Muscle of arm (tissue), 12 donors: ENCODE results near the gene IQGAP2. TPM values are rescaled to one million over a fixed set of nuclear protein-coding genes. Genes with fewer than 3 reads are reported as not detected.
"Not testable (repeated sequence)": the region's sequence is repeated elsewhere in the genome, so short reads cannot be mapped to it uniquely, and the experiment has no call there.

Experiments
- DNase-seq: peaks from one replicate; pipeline ENCODE4 v3.0.0-alpha.2; 2013
- polyA plus RNA-seq, 12 donors: library from polyadenylated mRNA; unstranded; fragments of 120-200 nt; gene quantifications; one replicate each; pipeline ENCODE4 v1.2.1, GENCODE V29; 2013; ENCODE audit not compliant: insufficient read length in 12 of 12

The IQGAP2 gene
- polyA plus RNA-seq, 12 donors = 7.7 to 38.7 (median 13.0) TPM; not detected in 1

DNA sequence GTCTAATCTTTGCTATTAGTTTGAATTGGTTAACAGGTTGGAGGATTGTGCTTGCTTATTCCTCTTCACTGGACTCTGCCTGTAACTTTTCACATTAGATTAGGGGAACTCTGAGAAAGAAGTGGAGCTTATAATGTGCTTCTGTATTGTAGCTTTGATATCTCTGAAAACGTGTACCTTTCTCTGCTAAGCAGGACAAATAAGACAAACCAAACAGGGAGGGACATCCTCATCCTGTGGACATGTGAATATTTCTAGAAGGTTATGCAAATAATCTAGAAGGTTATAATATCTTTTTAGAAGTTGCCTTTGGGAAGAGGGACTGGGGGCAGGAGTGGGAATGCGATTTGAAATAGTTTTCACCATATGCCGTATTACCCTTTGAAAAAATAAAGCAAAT, 11.7 kb downstream of the IQGAP2 start:
- DNase-seq = no peak

GRCh38 chr5:76415855-76416254, 12.8 kb downstream of the IQGAP2 start:
- no peak for DNase-seq

DNA sequence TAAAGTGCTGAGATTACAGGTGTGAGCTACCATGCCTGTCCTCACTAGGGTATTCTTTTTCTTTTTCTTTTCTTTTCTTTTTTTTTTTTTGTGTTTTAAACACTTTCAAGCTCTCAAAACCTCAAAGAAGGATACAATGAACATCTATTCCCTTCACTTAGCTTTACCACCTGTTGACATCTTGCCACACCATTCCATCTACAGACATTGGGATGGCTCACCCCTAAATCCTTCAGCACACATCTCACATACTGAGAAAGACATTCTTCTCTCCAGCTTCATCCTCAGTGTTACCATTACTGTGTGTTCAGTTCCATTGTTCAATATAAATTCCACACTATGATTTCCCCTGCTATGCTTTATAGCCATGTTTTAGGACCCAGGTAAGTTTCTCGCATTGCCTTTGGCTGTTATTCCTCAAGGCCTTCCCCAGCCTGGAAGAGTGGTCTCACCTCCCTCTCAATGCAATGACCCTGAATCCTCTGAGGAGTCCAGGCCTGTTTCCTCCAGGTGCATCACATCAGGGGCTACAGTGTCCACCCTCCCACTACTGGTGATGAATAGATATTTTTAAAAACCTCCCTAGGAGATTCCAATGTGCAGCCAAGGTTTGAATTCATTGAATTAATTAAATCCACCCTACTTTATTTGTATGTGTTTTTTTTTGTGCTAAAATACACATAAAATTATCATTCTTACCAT, 16.7 kb downstream of the IQGAP2 start:
- no peak for DNase-seq

- no peak for DNase-seq
Measured at GRCh38 chr5:76422227-76422626, 19.1 kb downstream of the IQGAP2 start.

- no peak for DNase-seq
Measured at GRCh38 chr5:76422742-76423141, 19.7 kb downstream of the IQGAP2 start.

DNA sequence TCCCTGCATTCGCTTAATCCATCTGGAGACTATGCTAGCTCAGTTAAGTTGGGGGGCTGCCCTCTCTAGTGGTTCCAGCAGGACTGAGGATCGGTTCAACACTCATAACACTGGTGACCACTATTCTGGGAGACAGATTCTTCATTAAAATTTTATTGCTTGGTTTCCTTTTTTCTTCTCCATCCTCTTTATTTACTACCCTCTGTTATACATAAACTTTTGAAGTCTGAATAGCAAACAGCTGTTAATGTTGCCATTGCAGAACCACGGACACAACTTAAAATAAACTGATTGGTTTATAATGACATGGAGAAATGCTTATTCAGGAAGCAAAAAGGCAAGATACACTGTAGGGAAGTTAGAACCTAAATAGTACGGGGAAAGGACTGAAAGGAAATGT, 22.1 kb downstream of the IQGAP2 start:
- DNase-seq = no peak

DNA sequence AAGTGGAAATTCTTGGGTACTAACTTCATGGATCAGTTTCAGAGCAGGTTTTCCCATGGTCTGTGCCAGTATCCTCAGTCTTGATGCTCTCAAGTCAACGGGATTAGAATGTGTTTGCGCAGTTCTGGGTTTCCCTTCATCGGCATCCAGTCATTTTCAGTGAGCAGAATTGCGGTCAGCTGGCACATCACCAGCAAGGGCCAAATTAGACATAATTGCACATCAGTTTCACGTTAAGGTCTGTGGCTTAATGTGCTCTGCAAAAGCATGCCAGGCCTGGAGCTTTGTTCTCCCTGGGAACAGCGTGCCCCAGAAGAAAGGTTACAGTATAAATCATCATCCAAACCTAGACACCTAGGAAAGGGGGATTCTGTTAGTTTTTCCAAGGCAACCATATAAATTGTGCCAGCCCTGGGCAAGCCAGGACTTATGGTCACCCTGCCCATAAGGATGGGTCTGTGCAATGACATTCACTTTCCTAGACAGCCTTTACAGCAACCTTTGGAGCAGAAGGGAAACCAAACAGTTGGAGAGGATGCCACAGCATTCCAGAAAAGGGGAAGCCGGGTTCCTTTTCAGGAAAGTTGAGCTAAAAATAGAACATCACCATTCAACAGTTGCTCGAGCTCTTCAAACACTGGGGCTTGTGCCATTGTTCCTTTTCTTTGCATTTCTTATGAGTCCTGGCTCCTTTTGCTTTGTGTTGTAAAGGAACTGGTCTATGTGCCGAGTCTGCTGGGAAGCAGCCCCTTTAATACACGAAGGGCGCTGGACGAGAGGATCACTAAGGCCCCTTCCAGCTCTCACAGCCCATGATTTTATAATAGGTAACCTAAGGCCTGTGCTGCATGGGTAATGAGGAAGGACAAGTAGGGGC, 23.1 kb downstream of the IQGAP2 start:
- no peak for DNase-seq

DNA sequence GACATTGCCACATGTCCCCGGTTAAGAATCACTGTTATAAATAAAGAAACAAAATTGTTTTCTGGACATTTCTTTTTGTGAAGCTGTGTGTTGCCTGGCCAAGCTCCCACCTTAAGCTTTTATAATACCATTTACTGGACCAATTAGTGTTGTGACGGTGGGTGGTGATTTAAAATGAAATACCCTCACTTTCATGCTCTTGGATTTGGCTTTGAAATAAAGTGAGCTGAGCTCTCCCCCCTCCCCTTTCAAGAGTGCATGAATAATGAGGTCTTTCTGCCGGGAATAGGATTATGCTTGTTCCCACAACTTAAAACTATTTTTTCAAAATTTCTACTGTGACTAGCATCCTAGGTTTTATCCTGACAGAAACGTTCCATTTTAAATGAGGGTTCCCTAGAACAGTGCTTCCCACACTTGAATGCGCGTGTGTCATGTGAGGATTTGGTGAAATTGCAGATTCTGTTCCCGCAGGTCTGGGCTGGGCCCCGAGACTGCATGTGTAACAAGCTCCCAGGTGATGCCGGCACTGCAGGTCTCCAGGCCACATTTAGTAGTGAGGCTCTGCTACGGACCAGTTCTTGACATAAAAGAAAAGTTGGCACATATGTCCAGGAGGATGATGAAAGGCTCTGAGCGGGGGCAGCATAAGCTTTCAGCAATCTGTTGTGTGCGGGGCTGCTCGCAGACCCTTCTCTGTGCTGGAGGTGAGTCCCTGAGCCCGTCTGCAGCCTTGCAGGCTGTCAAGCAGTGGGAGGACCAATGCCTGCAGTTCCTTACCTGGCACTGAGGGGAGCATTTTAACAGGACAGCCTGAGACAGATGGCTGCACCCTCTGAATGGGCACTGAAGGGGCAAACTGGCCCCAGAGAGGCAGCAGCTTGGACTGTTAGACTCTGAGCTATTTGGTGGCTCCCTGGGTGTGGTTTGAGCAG, 24.4 kb downstream of the IQGAP2 start:
- no peak for DNase-seq

DNA sequence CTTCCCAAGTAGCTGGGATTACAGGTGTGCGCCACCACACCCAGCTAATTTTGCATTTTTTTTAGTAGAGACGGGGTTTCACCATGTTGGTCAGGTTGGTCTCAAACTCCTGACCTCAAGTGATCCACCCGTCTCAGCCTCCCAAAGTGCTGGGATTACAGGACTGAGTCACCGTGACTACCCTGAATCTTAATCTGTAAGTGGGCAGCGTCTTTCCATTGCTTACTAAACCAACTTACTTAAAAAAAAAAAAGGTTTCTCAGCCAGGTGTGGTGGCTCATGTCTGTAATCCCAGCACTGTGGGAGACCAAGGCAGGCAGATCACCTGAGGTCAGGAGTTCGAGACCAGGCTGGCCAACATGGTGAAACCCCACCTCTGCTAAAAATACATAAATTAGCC, 25.5 kb downstream of the IQGAP2 start:
- not testable (repeated sequence) for DNase-seq

GRCh38 chr5:76433261-76433660, 30.2 kb downstream of the IQGAP2 start:
- no peak for DNase-seq

DNA sequence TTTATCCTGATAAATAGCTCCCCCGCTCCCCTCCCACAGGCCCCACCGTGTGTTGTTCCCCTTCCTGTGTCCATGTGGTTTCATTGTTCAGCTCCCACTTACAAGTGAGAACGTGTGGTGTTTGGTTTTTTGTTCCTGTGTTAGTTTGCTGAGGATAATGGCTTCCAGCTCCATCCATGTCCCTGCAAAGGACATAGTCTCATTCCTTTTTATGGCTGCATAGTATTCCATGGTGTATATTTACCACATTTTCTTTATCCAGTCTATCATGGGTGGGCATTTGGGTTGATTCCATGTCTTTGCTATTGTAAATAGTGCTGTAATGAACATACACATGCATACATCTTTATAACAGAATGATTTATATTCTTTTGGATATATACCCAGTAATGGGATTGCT, 34.4 kb downstream of the IQGAP2 start:
- not testable (repeated sequence) for DNase-seq

DNA sequence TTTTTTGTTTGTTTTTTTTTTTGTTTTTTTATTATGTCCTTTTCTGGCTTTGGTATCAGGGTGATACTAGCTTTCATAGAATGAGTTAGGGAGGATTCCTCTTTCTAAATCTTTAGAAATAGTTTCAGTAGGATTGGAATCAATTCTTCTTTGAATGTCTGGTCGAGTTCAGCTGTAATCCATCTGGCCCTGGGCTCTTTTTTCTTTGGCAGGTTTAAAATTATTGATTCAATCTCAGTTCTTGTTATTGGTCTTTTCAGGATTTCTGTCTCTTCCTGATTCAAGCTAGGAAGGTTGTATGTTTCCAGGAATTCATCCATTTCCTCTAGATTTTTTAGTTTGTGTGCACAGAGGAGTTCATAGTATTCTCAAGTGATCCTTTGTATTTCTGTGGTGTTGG, 34.9 kb downstream of the IQGAP2 start:
- no peak for DNase-seq

DNA sequence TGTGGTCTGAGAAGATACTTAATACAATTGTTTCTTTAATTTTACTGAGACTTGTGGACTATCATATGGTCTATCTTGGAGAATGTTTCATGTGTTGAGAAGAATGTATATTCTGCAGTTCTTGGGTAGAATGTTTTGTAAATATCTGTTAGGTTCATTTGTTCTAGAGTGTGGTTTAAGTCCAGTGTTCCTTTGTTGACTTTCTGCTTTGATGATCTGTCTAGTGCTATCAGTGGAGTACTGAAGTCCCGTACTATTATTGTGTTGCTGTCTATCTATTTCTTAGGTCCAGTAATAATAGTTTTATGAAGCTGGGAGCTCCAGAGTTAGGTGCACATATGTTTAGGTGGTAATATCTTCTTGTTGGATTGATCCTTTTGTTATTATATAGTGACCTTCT, 36.1 kb downstream of the IQGAP2 start:
- DNase-seq = no peak

DNA sequence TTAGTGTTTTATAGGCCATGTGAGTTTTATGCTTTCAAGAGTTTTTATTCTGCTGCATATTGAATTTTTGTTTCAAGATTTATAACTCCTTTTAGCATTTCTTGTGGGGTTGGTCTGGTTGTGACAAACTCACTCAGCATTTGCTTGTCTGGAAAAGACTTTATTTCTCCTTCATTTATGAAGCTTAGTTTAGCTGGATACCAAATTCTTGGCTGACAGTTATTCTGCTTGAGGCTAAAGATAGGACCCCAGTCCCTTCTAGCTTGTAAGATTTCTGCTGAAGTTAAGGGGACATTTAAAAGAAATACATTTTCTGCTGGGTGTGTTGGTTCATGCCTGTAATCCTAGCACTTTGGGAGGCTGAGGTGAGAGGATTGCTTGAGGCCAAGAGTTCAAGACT, 36.8 kb downstream of the IQGAP2 start:
- no peak for DNase-seq

- no peak for DNase-seq
Measured at GRCh38 chr5:76441101-76441500, 38.0 kb downstream of the IQGAP2 start.

- DNase-seq = no peak
Measured at GRCh38 chr5:76441890-76442673, 39.0 kb downstream of the IQGAP2 start.

GRCh38 chr5:76443066-76443800, 40.1 kb downstream of the IQGAP2 start:
- peak; percentile 43 for DNase-seq

- DNase-seq = no peak
Measured at GRCh38 chr5:76445063-76445462, 42.0 kb downstream of the IQGAP2 start.

DNA sequence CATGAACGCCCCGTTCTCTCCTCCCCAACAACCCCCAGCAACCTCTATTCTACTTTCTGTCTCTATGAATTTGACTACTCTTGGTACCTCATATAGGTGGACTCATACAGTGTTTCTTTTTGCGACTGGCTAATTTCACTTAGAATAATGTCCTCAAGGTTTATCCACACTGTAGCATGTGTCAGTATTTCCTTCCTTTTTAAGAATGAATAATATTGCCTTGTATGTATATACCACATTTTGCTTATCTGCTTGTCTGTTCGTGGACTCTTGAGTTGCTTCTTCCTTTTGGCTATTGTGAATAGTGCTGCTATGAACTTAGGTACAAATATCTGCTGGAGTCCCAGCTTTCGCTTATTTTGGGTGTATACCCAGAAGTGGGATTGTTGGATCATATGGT, 42.7 kb downstream of the IQGAP2 start:
- DNase-seq = no peak

- no peak for DNase-seq
Measured at GRCh38 chr5:76446776-76447175, 43.7 kb downstream of the IQGAP2 start.

DNA sequence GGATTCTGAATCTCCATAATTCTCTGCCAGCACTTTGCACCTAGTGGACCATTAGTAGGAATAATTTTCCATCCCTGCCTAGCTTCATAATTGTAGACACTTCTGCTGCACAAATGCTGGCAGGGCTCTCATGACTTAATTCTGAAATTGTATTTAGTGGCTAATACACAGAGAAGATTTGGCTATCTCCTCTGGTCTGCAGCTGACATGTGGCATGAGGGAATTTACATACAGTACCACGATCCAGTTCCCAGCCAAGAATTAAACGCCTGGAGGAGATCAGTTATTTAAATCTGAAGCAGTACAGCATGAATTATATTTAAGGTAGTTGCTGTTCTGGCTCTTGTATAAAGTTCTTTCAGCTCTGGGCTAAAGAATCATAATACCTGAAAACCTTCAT, 46.5 kb downstream of the IQGAP2 start:
- DNase-seq = no peak
